DMS153 (cell line): ENCODE data around the gene PITPNM1.
"Not testable (repeated sequence)": the region's sequence is repeated elsewhere in the genome, so short reads cannot be mapped to it uniquely, and the experiment has no call there.

Experiments
- DNase-seq: peaks from one replicate; lab custom pipeline; 2025; lab: John Stamatoyannopoulos, UW

The PITPNM1 gene

DNA sequence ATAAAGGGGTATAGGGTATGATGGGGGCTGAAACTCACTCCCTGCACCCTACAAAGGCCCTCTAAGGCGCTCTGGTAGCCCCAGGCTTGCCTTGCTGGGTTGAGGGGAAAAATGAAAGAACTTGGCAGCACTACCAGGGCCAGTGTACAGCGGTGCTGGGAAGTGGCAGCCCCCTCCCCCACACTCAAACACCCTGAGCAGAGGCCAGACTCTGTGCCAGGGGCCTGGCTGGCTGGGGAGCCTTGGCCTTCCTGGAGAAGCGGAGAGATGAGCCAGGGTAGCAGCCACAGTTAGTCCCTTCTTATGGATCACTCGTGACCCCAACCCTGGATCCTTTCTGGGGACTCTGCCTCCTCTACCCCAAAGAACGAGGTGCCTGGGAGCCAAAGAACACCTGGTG is 38.8 kb downstream of the PITPNM1 start:
- DNase-seq, result no peak

DNA sequence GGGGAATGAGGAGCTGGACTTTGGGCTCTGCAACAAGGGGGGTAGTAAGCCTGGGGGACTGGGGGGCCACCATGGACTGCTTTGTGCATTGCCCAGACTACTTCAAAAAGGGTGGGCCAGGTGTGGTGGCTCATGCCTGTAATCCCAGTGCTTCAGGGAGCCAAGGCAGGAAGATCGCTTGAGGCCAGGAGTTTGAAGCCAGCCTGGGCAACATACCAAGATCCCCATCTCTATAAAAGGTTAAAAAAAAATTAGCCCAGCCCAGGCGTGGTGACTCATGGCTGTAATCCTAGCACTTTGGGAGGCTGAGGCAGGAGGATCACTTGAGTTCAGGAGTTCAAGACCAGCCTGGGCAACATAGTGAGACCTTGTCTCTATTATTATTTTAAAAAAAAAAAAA is 39.6 kb downstream of the PITPNM1 start:
- DNase-seq, result not testable (repeated sequence)

DNA sequence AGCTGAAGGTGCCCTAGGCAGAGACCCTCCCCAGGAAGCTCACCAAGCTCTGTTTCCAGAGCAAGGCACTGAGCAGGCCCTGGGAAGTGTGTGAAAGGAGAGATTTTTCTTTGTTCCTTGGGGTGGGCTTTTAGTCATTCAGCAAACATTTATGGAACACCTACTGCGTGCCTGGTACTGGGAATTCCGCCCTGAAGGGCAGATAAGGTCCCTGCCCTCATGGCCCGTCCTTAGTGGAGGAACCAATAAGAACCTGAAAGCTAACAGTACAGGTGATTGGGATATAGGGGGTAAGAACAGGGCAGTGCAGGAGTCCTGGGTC is 40.0 kb downstream of the PITPNM1 start:
- DNase-seq, result no peak

DNA sequence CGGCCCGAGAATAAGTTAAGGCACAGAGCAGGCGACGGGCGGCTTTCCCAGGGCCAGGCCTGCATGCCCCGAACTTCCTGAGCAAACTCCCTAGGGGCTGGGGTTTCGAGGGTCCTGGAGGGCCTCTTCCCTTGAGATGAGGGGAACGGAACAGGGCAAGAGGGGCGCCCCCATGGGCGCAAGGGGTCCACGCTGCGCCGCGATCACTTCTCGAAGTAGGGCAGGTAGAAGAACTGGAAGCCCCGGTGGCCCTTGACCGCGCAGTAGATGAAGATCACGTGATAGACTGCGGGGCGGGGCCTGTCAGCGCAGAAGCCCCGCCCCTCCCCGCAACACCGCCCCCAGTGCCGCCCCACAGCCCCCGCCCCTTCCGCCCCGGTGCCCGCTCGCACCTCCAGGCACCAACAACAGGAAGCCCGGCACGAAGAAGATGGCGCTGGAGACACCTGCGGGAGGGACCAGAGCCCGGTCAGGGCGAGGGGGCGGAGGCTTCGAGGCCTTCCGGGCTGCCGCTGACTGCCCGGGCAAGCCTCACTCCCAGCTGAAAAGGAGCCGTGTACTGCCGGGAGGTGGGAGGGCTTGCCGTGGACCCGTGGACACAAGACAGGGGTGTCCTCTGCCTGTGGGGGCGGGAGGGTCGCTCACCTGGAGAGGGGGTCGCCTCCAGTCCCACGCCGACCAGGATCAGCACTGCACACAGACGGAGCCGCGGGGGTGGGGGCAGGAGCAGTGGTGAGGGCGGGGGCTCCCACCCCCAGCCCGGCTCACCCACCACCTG is 40.6 kb downstream of the PITPNM1 start:
- peak; percentile 81 for DNase-seq

DNA sequence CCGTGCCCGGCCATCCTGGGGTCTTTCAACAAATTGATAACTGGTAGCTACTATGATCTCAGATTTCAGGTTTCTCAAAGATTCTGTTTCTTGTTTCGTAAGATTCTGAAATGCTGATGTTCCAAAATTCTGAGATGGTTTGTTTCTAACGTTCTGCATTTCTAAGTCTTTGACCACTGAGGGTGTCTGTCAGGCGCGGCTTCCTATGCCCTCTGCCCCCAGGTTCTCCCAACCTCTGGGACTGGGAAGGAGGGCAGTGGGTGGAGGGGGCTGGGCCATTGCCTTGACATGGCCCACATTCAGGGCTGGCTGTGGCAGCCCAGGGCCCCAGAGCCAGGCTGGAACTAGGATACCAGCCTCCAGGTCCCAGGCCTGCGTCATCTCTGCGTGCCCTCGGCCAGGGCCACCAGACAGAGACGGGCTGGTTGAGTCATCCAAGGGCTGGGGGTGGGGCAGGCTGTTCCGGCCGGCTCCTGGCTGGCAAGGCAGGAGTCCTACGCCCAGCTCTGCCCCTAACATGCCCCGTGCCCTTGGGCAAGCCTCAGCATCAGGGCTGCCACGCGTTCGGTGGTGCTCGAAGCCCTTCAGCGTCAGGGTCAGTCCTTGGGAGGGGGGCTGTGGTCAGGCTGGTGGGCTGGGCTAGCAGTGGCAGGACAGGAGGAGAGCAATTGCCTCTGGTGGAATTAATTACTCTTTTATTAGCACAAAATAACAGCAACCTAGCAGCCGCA is 41.3 kb downstream of the PITPNM1 start:
- DNase-seq, result peak; percentile 50

DNA sequence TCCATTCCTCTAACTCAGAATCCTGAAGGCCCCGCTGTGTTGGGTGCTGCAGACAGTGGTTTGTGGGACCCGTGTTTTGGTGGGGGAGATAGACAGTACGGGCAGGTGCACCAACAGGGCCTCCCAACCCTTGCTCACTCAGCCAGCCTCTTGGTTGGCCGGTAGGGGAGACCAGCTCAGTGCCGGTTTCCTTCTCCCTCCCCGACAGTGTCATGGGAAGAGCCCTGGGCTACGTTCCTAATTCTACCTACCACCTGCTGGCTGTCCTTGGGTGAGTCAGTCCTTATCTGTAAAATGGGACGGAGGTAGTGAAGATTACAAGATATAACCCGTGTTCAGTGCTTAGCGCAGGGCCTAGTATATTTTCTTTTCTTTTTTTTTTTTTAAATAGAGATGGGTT is 42.0 kb downstream of the PITPNM1 start:
- DNase-seq, result no peak

DNA sequence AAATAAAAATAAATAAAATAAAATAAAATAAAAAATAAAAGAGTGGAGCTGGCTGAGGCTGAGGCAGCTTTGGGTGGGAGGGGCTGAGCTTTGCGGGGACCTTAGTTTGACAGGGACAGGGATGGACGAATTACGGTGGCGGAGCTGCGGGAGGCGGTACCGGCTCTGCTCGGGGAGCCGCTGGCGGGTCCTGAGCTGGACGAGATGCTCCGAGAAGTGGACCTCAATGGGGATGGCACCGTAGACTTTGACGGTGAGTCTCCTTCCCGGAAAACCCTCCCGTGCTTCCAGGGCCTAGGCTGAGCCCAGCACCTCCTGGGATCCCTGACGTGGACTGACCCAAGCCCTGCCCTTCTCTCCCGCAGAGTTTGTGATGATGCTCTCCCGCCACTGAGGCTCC is 46.9 kb downstream of the PITPNM1 start:
- DNase-seq, result no peak

DNA sequence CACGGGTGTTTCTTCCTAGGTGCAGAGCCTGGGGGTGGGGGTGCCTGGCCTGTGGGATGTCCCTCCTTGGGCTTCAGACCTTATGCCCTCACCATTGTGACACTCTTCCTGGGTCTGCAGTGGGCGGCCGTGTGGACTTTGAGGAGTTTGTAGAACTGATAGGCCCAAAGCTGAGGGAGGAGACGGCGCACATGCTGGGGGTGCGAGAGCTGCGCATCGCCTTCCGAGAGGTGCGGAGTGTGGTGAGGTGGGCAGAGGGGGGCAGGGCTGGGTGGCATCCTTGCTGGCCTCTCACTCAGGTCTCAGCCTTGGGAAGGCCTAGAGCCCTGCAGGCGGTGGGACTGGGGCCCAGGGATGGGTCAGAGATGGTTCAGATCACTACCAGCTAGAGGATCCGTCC is 47.7 kb downstream of the PITPNM1 start:
- DNase-seq, result no peak

DNA sequence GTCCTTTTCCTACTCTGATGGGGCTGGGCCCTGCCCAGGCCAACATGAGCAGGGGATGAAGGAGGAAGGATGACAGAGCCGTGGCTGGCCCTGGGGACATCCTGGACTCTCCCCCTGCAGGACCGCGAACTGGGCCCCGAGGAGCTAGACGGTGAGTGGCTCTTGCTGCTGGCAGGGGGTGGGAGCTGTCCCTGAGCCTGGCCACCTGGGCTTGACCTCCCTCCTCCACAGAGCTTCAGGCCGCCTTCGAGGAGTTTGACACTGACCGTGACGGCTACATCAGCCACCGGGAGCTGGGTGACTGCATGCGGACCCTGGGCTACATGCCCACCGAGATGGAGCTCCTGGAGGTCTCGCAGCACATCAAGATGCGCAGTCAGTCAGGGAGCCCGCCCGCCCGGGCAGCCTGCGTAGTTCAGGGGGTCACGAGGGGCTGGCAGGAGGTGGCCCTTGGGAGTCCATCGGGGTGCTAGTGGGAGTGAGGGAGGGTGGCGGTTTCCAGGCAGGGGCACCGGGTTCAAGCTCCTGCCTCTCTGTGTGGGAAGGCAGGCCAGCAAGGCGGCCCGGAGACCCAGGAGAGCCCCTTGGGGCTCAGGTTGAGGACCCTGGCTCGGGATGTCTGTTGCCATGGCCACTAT is 49.0 kb downstream of the PITPNM1 start:
- no peak for DNase-seq

DNA sequence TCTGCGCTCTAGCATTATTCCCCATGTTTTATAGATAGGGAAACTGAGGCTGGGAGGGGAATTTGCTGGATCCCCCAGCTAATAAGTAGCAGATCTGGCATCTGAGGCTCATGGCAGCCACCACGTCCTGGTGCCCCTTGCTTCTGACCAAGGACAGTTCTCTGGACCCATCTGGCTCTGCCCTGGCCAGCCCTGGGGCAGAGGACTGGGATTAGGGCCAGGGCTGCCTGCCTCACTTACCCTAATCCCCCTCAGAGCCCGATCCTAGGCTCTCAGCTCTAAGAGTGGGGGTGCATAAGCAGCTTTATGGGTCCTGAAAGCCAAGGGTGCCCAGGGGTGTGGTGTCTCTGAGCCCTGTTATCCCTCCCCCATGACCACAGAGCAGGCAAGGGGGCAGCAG is 50.1 kb downstream of the PITPNM1 start, which contains the start of gene CABP4:
Gene CABP4, plus strand, starts transcription at position 301 of the 400 bp plus-strand sequence. Its CDS starts 70 bp downstream, at position 371.
- no peak for DNase-seq

DNA sequence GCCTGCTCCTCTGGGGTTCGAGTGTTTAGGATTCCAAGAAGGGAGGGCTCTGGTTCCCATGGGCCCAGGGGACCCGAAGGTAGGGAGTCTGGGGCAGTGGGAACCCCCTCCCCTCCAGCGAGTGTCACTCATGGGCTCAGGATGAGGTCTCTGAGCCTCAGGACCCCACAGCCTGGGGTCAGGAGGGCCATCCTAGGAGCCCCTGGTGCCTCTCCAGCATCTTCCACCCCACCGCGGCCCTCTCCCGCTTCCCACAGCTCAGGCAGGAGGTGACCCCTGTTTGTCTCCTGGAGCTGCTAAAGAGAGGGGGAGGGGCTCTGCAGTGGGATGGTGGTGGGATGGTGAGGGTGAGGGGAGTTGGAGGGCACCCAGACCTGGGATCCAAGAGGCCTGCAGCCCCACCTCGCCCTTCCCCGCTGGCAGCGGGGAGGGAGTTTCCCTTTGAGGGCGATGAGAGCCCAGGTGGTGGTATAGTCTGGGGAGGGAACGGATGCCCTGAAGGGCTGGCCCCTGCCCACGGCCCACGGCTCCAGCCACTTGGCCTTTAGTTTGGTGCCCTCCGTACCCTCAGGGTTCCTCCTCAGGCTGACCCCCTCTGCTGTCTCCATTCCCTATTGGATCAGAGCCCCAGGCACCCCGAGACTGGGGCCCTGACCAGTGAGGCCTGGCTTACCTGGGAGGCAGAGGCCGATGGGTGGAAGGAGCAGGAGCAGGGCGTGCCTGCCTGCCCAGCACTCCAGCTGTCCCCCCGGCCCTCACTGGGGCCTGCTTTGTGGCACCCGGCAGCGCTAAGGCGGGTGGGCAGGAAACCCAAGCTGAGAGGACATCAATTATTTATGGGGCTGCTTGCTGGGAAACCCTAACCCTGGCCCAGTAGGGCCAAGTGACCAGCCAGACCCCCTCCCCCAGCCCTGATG is 51.1 kb downstream of the PITPNM1 start:
- DNase-seq, result no peak

DNA sequence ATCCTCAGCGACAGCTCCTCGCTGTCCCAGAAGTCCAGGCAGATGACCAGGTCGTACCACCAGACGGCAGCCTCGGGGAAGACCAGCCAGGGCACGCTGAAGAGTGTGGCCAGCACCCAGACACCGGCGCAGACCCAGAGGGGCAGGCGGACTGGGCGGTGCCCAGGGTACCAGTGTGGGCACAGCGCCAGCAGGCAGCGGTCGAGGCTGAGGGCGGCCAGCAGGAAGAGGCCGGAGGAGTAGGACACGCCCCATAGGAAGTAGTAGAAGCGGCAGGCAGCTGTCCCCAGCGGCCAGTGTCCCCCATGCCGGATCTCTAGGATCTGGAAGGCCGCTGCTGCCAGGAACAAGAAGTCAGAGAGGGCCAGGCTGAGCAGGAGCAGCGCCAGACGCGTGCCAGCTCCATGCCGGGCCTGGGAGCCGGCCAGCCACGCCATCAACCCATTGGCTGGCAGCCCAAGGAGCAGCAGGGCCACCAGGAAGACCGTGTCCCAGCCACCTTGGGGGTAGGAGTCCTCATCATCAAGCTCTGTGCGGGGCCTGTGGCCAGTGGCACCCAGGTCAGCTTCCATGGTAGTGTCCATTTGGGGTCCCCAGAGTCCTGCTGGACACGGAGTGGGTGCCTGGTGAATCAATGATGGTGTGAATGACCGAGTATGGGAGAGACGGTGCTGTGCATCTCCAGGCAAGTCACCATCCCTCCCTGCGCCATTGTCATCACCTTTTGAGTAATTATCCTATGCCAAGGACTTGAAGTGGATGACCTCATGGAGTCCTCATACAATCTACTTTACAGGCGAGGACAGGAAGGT is 52.8 kb downstream of the PITPNM1 start, which contains the start of gene GPR152:
Gene GPR152, minus strand, starts transcription at position 589 of the 812 bp plus-strand sequence. Its CDS starts 5 bp downstream, at position 584.
- DNase-seq, result peak; percentile 42

DNA sequence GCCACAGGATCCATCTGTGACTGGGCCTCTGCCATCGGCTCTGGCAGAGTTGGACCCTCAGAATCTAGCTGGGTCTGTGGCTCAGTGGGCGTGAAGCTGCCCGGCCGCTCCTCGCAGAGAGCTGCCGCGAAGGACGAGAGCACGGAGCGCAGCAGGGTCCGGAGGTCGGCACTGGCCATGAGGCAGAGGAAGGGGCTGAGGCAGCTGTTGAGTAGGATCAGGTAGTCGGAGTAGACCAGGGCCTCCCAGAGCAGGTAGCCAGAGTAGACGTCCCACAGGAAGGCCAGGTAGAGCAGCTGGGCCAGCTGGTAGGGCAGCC is 53.5 kb downstream of the PITPNM1 start:
- DNase-seq, result no peak

DNA sequence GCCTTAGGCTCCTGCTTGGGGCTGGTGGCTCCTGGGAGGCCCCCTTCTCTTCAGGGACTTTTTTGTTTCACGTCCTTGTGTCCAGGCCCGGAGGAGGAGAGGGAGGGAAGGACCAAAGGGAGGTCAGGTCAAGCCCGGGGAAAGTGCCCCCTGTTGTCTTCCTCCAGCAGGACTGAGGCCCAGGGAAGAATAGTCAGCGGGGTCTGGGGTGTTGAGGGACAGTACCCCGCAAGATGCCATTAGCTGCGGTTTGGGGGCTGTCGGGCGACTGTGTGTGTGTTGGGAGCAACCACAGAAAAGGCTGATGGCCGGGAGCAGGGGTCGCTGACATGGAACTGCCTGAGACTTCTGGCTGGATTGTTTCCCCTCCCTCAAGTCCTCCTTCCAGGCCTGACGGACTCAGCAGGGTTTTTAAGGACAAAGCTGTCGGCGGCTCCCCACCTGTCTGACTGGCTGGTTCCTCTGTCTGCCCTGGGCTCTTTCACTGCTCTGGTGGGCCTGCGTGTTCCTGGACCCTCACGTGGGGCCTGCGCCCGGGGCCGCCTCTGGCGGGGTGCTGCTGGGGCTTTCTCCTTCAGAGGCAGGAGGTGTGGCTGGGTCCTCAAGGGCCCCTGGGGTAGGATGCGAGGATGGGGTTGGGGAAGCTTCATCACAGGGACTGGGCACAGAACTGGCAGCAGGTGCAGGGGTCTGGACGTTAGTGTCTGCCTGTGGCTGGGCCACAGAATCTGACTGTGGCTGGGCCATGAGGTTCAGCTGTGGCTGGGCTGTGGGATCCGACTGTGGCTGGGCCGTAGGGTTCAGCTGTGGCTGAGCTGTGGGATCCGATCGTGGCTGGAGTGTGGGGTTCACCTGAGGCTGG is 54.1 kb downstream of the PITPNM1 start:
- no peak for DNase-seq

DNA sequence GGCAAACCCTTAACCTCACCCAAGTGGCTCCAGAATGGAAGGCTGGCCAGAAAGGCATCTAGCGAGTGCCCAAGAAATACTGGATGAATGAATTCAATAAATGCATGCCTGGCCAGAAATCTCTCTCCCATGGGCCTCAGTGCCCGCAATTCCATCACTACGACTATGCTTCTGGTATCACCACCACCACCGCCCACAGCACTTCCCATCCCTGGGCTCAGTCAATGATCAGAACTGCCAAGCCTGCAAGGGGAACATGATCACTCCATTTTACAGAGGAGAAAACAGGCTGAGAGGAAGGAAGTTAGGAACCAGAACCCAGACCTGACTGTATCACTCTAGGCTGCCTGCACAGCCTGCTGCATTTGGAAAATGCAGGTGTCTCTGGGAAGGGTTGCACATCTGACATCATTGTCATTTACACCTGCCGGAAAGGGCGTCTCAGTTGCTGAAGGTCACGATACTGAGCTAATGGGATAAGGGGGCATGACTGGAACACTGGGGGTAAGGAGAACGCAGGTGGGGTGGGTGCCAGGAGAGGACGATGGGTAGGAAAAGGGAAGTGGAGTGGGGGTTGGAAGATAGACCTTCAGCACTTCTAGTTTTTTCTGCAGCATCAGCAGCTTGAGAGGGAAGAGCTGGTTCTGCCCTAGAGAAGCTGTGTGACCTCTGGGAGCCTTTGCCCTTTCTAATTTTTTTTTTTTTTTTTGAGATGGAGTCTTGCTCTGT is 55.9 kb downstream of the PITPNM1 start:
- DNase-seq, result peak; percentile 55

DNA sequence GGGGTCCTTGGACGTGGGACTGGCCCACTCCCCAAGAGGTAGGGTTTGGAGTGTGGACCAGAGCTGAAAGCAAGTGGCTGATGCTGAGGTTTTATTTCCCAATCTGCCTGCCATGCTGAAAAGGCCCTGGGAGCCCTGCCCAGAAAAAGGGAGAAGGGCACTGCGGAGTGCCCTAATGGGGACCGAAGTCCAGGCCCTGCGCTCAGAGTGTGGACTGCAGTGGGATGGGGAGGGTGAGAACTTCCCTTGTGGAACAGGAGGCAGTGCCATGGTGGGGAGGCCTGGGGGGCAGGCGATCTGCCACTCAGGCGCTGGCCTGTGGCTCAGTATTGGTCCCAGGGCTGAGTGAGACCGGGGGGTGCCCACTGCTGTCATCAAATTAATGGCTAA is 56.9 kb downstream of the PITPNM1 start:
- no peak for DNase-seq

DNA sequence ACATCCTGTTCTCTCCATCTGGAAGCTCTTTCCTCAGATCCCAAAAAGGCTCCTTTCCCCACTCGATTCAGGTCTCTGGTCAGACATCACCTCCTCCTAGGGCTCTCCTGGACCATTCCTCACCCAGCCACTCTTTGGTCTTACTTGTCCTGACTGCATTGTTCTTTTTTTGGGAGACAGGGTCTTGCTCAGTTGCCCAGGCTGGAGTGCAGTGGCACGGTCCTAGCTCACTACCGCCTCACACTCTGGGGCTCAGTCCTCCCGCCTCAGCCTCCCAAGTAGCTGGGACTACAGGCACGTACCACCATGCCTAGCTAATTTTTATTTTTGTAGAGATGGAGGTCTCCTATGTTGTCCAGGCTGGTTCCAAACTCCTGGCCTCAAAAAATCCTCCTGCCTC is 59.6 kb downstream of the PITPNM1 start:
- DNase-seq, result no peak

DNA sequence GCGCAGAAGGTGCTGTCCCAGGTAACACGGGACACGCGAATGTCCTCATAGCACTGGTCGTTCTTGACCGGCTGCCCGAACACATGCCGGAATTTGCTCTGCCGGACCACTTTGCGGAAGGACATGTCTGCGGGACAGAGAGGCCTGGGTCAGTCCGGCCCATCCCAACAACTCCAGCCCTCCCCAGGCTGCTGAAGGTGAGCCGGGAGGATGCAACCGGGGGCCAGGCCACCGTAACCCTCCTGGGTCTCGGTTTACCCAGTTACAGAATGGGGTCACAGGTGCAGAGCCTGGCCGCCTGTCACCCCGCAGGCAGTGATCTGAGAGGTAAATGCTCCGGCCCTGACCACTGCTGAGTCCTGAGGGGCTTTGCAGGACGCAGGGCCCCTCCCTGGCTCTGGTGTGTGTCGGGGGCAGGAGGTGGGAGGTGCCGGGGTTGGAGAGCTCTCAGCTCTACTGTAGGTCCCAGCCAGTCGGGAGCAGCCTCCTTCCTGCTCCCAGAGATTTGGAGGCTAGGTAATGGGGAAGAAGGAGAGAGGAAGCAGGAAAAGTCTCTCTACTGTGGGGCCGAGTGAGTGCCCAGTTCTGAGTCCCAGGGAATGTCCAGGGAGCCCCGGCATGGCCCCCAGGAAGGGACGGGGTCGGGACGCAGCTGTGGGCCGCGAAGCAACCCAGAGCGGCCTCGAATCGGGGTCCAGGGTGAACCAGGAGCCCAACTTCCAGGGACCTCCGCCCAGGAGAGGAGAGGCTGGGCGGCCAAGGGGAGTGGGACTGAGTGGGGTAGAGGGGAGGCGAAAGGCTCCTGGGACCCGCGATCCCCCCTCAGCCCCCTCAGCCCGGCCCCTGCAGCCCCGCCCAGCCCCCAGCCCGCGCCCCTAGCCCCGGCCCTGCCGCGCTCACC is 62.4 kb downstream of the PITPNM1 start:
- no peak for DNase-seq
